ENCODE data around the gene HGS.

The HGS gene

GRCh38 chr17:81687770-81688541, 4.1 kb downstream of the HGS start:
- Histone ChIP-seq H3K27me3 (ENCODE audit: insufficient read depth, poor library complexity, severe bottlenecking) (no peaks in the 10 kb centered on the region), H3K9me3 (ENCODE audit: severe bottlenecking) (no peaks in the 10 kb centered on the region), H3K4me3 (ENCODE audit: severe bottlenecking) (no peak overlapping the region), H3K36me3 (ENCODE audit: low read depth) (peaks cover 75% of the 10 kb centered on the region), H3K27ac (ENCODE audit: poor library complexity, severe bottlenecking) (no peak overlapping the region), H3K4me1 (ENCODE audit: insufficient read depth, poor library complexity, severe bottlenecking) (peaks cover 7% of the 10 kb centered on the region)
- TF ChIP-seq, protein P1, sequence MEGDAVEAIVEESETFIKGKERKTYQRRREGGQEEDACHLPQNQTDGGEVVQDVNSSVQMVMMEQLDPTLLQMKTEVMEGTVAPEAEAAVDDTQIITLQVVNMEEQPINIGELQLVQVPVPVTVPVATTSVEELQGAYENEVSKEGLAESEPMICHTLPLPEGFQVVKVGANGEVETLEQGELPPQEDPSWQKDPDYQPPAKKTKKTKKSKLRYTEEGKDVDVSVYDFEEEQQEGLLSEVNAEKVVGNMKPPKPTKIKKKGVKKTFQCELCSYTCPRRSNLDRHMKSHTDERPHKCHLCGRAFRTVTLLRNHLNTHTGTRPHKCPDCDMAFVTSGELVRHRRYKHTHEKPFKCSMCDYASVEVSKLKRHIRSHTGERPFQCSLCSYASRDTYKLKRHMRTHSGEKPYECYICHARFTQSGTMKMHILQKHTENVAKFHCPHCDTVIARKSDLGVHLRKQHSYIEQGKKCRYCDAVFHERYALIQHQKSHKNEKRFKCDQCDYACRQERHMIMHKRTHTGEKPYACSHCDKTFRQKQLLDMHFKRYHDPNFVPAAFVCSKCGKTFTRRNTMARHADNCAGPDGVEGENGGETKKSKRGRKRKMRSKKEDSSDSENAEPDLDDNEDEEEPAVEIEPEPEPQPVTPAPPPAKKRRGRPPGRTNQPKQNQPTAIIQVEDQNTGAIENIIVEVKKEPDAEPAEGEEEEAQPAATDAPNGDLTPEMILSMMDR (IDR thresholded peaks at IDR 0.05; ENCODE audit: poor library complexity, severe bottlenecking) = no peak
- DNase-seq (ENCODE audit: low spot score) (no peak), ATAC-seq (ENCODE audit: low read depth) (no peak)

GRCh38 chr17:81688616-81689015, 4.8 kb downstream of the HGS start:
- peaks cover 82% of the 10 kb centered on the region for H3K36me3 ChIP-seq (ENCODE audit: low read depth)
- H3K4me3 ChIP-seq (ENCODE audit: severe bottlenecking) = no peak overlapping the region
- H3K9me3 ChIP-seq (ENCODE audit: severe bottlenecking) = no peaks in the 10 kb centered on the region
- H3K27me3 ChIP-seq (ENCODE audit: insufficient read depth, poor library complexity, severe bottlenecking) = no peaks in the 10 kb centered on the region
- peaks cover 7% of the 10 kb centered on the region for H3K4me1 ChIP-seq (ENCODE audit: insufficient read depth, poor library complexity, severe bottlenecking)
- TF ChIP-seq, protein P1 (IDR thresholded peaks at IDR 0.05; ENCODE audit: poor library complexity, severe bottlenecking) = no peak
- ATAC-seq (ENCODE audit: low read depth) (no peak), DNase-seq (ENCODE audit: low spot score) (no peak)
- H3K27ac ChIP-seq (ENCODE audit: poor library complexity, severe bottlenecking) = no peak overlapping the region

DNA sequence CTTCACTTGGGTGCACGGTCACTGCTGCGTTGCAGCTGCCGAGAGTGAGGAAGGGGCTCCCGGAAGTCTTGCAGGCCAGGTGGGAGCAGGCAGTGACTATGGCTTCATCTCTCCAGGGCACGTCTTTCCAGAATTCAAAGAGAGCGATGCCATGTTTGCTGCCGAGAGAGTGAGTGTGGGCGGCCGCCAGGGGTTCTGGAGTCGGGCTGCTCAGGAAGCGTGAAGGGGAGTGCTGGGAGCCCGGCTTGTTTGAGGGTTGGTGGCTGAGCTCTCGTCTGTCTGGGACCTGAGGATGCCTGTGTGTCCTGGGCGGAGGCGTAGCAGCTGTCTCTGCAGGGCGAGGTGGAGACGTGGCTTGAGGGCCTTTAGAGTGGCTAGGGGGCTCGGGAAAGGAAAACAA, 6.3 kb downstream of the HGS start:
- ATAC-seq (ENCODE audit: low read depth) = no peak
- no peak overlapping the region for H3K27ac ChIP-seq (ENCODE audit: poor library complexity, severe bottlenecking)
- H3K36me3 ChIP-seq (ENCODE audit: low read depth) = peaks cover 96% of the 10 kb centered on the region

GRCh38 chr17:81690549-81690948, 6.7 kb downstream of the HGS start:
- no peak for ATAC-seq (ENCODE audit: low read depth)
- no peak for DNase-seq (ENCODE audit: low spot score)
- H3K9me3 ChIP-seq (ENCODE audit: severe bottlenecking) = no peaks in the 10 kb centered on the region
- H3K27me3 ChIP-seq (ENCODE audit: insufficient read depth, poor library complexity, severe bottlenecking) = no peaks in the 10 kb centered on the region
- TF ChIP-seq, protein P1 (IDR thresholded peaks at IDR 0.05; ENCODE audit: poor library complexity, severe bottlenecking) = no peak
- H3K4me1 ChIP-seq (ENCODE audit: insufficient read depth, poor library complexity, severe bottlenecking) = no peaks in the 10 kb centered on the region
- H3K4me3 ChIP-seq (ENCODE audit: severe bottlenecking) = no peak overlapping the region
- H3K36me3 ChIP-seq (ENCODE audit: low read depth) = peaks cover 98% of the 10 kb centered on the region
- H3K27ac ChIP-seq (ENCODE audit: poor library complexity, severe bottlenecking) = no peak overlapping the region

More for the DNA sequence above, 6.3 kb downstream of the HGS start:
- TF ChIP-seq, protein P1 (IDR thresholded peaks at IDR 0.05; ENCODE audit: poor library complexity, severe bottlenecking) = no peak
- Histone ChIP-seq H3K9me3 (ENCODE audit: severe bottlenecking) (no peaks in the 10 kb centered on the region), H3K4me3 (ENCODE audit: severe bottlenecking) (no peak overlapping the region), H3K27me3 (ENCODE audit: insufficient read depth, poor library complexity, severe bottlenecking) (no peaks in the 10 kb centered on the region), H3K4me1 (ENCODE audit: insufficient read depth, poor library complexity, severe bottlenecking) (peaks cover 1% of the 10 kb centered on the region)
- no peak for DNase-seq (ENCODE audit: low spot score)

GRCh38 chr17:81691196-81691595, 7.4 kb downstream of the HGS start:
- H3K9me3 ChIP-seq (ENCODE audit: severe bottlenecking) = no peaks in the 10 kb centered on the region
- no peaks in the 10 kb centered on the region for H3K4me1 ChIP-seq (ENCODE audit: insufficient read depth, poor library complexity, severe bottlenecking)
- H3K27ac ChIP-seq (ENCODE audit: poor library complexity, severe bottlenecking) = no peak overlapping the region
- H3K27me3 ChIP-seq (ENCODE audit: insufficient read depth, poor library complexity, severe bottlenecking) = no peaks in the 10 kb centered on the region
- ATAC-seq (ENCODE audit: low read depth) (no peak), DNase-seq (ENCODE audit: low spot score) (no peak)
- peaks cover 97% of the 10 kb centered on the region for H3K36me3 ChIP-seq (ENCODE audit: low read depth)
- TF ChIP-seq, protein P1 (IDR thresholded peaks at IDR 0.05; ENCODE audit: poor library complexity, severe bottlenecking) = no peak
- no peak overlapping the region for H3K4me3 ChIP-seq (ENCODE audit: severe bottlenecking)

All from RWPE2 (cell line).